Activated CD8-positive, alpha-beta memory T cell treated with anti-CD3 and anti-CD28 coated beads, Interleukin-2, amount 50 U/mL, for 48 hours (primary cell): ENCODE measurements around the gene CHST3.

ENCODE experiments used
- DNase-seq: peaks from one replicate; pipeline ENCODE4 v3.0.0-alpha.2; 2020

The CHST3 gene

DNA sequence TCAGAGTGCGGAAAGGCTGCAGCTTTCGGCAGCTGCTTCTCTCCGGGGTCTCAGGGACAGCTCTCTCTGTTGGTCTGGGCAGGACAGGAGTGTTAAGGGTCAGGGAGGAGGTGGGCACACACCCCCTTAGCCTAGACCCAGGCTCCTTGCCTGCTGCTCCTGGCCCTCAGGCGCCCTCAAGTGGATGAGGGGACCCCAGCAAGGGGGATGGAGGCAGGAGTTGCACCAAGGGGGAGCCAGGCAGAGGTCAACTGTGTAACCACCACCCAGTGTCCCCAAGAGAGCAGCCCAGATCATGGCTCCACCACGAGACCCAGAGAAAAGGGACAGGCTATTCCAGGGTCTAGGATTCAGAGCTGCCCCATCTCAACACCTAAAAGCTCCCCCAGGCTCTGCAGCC lies 97.3 kb downstream of the CHST3 start:
- DNase-seq = no peak

DNA sequence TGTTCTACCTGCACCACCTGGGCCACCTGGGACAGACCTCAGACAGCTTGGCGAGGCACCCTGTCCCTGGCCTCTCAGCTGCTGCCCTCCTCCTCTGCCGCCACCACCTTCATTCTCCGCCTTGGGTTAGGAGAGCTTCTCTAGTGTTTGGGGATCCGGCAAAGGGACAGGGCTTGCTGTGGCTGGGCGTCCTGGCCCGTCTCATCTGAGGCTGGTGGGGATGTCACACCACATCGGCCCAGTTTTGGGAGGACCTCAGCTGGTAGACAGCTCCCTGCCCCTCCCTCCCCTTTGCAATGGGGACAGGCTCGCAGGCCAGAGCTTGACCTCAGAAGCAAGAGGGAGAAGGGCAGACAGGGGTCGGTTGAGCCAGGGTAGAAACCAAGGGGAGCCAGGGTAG lies 97.7 kb downstream of the CHST3 start:
- DNase-seq = no peak

DNA sequence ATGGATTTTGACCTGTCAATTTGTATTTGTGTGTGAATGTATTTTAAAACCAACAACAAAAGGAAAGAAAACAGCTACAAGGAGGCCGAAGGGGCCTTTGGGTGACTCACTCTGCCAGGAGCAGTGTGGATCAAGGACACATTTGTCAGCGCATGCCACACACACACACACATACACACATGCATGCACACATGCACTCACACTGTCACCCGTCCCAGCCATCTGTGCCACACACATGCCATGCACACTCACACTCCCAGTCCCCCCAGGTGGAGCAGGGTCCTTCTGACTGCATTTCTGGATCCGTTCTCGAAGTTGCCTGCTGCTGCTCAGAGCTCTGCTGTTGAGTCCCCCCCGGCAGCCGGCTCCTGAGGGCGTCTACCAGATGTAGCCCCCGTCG lies 98.2 kb downstream of the CHST3 start:
- no peak for DNase-seq
